B cell (primary cell): ENCODE results near the gene GRAMD1C. TPM values are rescaled to one million over a fixed set of nuclear protein-coding genes. Genes with fewer than 3 reads are reported as not detected.

Experiments
- ATAC-seq: fragments of 200-7000 bp; cut with Tn5 transposase; one replicate; pipeline ENCODE4 v1.10.0; 2021; ENCODE audit warnings: low read depth, mild to moderate bottlenecking, moderate number of reproducible peaks, moderate library complexity
- CTCF ChIA-PET: fragments of 350-600 bp; sonication (Branson Sonifier 250); formaldehyde crosslinking; loops from one replicate; lab custom pipeline; 2021; ENCODE audit warnings: antibody characterized with exemption, inconsistent platforms; lab: Charles Lee
- POLR2A ChIA-PET: fragments of 350-600 bp; sonication (Branson Sonifier 250); formaldehyde crosslinking; loops from one replicate; lab custom pipeline; 2021; ENCODE audit warnings: antibody characterized with exemption; lab: Charles Lee
- DNase-seq: peaks from one replicate; pipeline ENCODE4 v3.0.0; 2013
- H2AFZ ChIP-seq: 2 replicates; pipeline ENCODE4 v1.6.1; 2012; ENCODE audit warnings: mild to moderate bottlenecking, low read depth, low read length; ENCODE audit not compliant: insufficient read depth, poor library complexity, severe bottlenecking
- H3K27ac ChIP-seq, 2 donors: 1 replicate in 1 of 2; 2 replicates in 1 of 2; pipeline ENCODE4 v1.5.1; 2012 to 2013; ENCODE audit warnings: low read length in 2 of 2, mild to moderate bottlenecking in 2 of 2, moderate library complexity in 1 of 2
- H3K27me3 ChIP-seq, 4 experiments: fragments of 200-600 bp in 1 of 4; sonication (generic) in 1 of 4; replicated peaks in 1 of 4; 1 replicate in 2 of 4; 2 replicates in 2 of 4; pipeline versions ENCODE4 v1.6.1 to v1.7.0; 2013 to 2016; ENCODE audit warnings: low read length in 3 of 4, mild to moderate bottlenecking in 2 of 4, mixed read lengths in 1 of 4, moderate library complexity in 1 of 4; ENCODE audit not compliant: insufficient read depth in 4 of 4, control insufficient read depth in 3 of 4; ENCODE audit errors: control extremely low read depth in 1 of 4
- H3K36me3 ChIP-seq, 2 experiments: replicated peaks in 1 of 2; 1 replicate in 1 of 2; 2 replicates in 1 of 2; pipeline versions ENCODE4 v1.6.1 to v1.7.1; 2013; ENCODE audit warnings: low read length in 1 of 2; ENCODE audit not compliant: insufficient read depth in 2 of 2, control insufficient read depth in 1 of 2; ENCODE audit errors: control extremely low read depth in 1 of 2, extremely low read depth in 1 of 2
- H3K4me1 ChIP-seq, 2 donors: fragments of 200-600 bp in 1 of 2; sonication (generic) in 1 of 2; 1 replicate in 1 of 2; 2 replicates in 1 of 2; pipeline versions ENCODE4 v1.5.1 to v1.6.1; 2013 to 2017; ENCODE audit warnings: low read length in 2 of 2; ENCODE audit not compliant: control insufficient read depth in 2 of 2, insufficient read depth in 2 of 2
- H3K4me2 ChIP-seq: replicated peaks from 2 replicates; pipeline ENCODE3; 2012; ENCODE audit warnings: mild to moderate bottlenecking, low read depth, low read length; ENCODE audit not compliant: poor library complexity, severe bottlenecking
- H3K4me3 ChIP-seq, 5 experiments: fragments of 200-600 bp in 1 of 5; sonication (generic) in 1 of 5; 1 replicate in 3 of 5; 2 replicates in 2 of 5; pipeline versions ENCODE4 v1.5.1 to v1.7.0; 2011 to 2016; ENCODE audit warnings: low read length in 4 of 5, mild to moderate bottlenecking in 4 of 5, low read depth in 2 of 5, control low read depth in 1 of 5, moderate library complexity in 1 of 5; ENCODE audit not compliant: insufficient read depth in 1 of 5; ENCODE audit errors: control extremely low read depth in 1 of 5, extremely low read depth in 1 of 5
- H3K79me2 ChIP-seq: fragments of 200-600 bp; sonication (generic); one replicate; pipeline ENCODE4 v1.6.0; 2016; ENCODE audit warnings: low read length; ENCODE audit not compliant: control insufficient read depth, insufficient read depth
- H3K9ac ChIP-seq: fragments of 200-600 bp; sonication (generic); 2 replicates; pipeline ENCODE4 v1.6.1; 2017; ENCODE audit warnings: mild to moderate bottlenecking, low read length, moderate library complexity
- H3K9me3 ChIP-seq, 3 donors: one replicate each; pipeline versions ENCODE4 v1.6.1 to v1.7.1; 2013; ENCODE audit warnings: low read length in 2 of 3; ENCODE audit not compliant: control insufficient read depth in 2 of 3, insufficient read depth in 1 of 3; ENCODE audit errors: control extremely low read depth in 1 of 3
- H4K20me1 ChIP-seq: 2 replicates; pipeline ENCODE4 v1.6.0; 2012; ENCODE audit warnings: mild to moderate bottlenecking, low read length; ENCODE audit not compliant: insufficient read depth, control insufficient read depth, poor library complexity, severe bottlenecking
- H3K27ac Mint-ChIP-seq: one replicate; pipeline ENCODE4 v1.8.0; 2021; ENCODE audit warnings: mixed read lengths
- H3K27me3 Mint-ChIP-seq: one replicate; pipeline ENCODE4 v1.8.0; 2021; ENCODE audit warnings: mixed read lengths
- H3K4me1 Mint-ChIP-seq: one replicate; pipeline ENCODE4 v1.8.0; 2021; ENCODE audit warnings: mixed read lengths
- H3K4me3 Mint-ChIP-seq: one replicate; pipeline ENCODE4 v1.8.0; 2021; ENCODE audit warnings: mixed read lengths
- H3K9me3 Mint-ChIP-seq: one replicate; pipeline ENCODE4 v1.8.0; 2022; ENCODE audit warnings: mixed read lengths; ENCODE audit not compliant: insufficient read depth
- CTCF ChIP-seq: fragments of 200-600 bp; IDR thresholded peaks from one replicate; pipeline ENCODE4 v1.8.0; 2022; ENCODE audit warnings: antibody characterized with exemption, mild to moderate bottlenecking
- EZH2 ChIP-seq: IDR thresholded peaks from 2 replicates; pipeline ENCODE4 v1.6.1; 2012; ENCODE audit warnings: borderline replicate concordance, low read depth, mild to moderate bottlenecking, moderate library complexity, low read length; ENCODE audit not compliant: insufficient read depth, poor library complexity, severe bottlenecking
- WGBS: methylation state at CpG from one replicate; pipeline ENCODE4 v1.1.5; 2013; ENCODE audit warnings: missing lambda C conversion rate; ENCODE audit not compliant: insufficient coverage; 5-methylcytosine and 5-hydroxymethylcytosine counted together
- intact Hi-C: fragments of 100-400 bp; cut with micrococcal nuclease; formaldehyde crosslinking; loops from one replicate; pipeline ENCODE4 v1.10.0; 2022
- polyA plus RNA-seq: library from polyadenylated mRNA; depleted of rRNA; stranded (reverse); fragments of >200 nt; gene quantifications from 2 replicates; pipeline ENCODE4 v1.2.3, GENCODE V29; 2012
- total RNA-seq, 2 donors: library from RNA; stranded (reverse); fragments of 120-200 nt in 1 of 2; gene quantifications; 1 replicate in 1 of 2; 2 replicates in 1 of 2; pipeline versions ENCODE4 v1.2.3 to v1.2.4, GENCODE V29; 2013 to 2022

GRAMD1C gene
- total and polyA plus RNA-seq, 2 donors (not counting 1 experiment from before 2014, with no cell fraction given) = 8.5 to 47.1 TPM

GRCh38 chr3:113805249-113805648 is 33.3 kb upstream of the GRAMD1C start:
- no peak overlapping the region for H3K4me3 Mint-ChIP-seq
- H3K9ac ChIP-seq = no peak overlapping the region
- no peaks in the 10 kb centered on the region for H3K9me3 Mint-ChIP-seq
- intact Hi-C loops = no loop called here
- no peaks in the 10 kb centered on the region for H4K20me1 ChIP-seq
- TF ChIP-seq EZH2 (no peak), CTCF (no peak)
- H3K4me1 ChIP-seq = peaks cover 3 to 7% of the 10 kb centered on the region in 2 donors
- no CpG with 5 or more reads among the region's 3 CpGs for WGBS
- no peak overlapping the region for H2AFZ ChIP-seq
- peaks cover 3 to 38% of the 10 kb centered on the region in 2 experiments for H3K36me3 ChIP-seq
- no peak for DNase-seq
- H3K4me1 Mint-ChIP-seq = peaks cover 22% of the 10 kb centered on the region
- no peak overlapping the region for H3K4me3 ChIP-seq
- ATAC-seq = no peak
- ChIA-PET POLR2A (no interaction called here), CTCF (interaction anchor here (1.4 kb wide), 1 partner anchor 30 kb away, joined by 3 read pairs; no protein-coding TSS in a partner anchor)
- no peak overlapping the region for H3K27ac Mint-ChIP-seq
- no peaks in the 10 kb centered on the region for H3K27me3 Mint-ChIP-seq
- H3K9me3 ChIP-seq = no peaks in the 10 kb centered on the region
- no peaks in the 10 kb centered on the region for H3K79me2 ChIP-seq
- no peak overlapping the region for H3K4me2 ChIP-seq
- H3K27ac ChIP-seq = no peak overlapping the region
- no peaks in the 10 kb centered on the region for H3K27me3 ChIP-seq

GRCh38 chr3:113812854-113813253 is 25.7 kb upstream of the GRAMD1C start:
- no peak overlapping the region for H3K4me3 Mint-ChIP-seq
- DNase-seq = no peak
- no peak overlapping the region for H3K9ac ChIP-seq
- no peaks in the 10 kb centered on the region for H4K20me1 ChIP-seq
- intact Hi-C loops = no loop called here
- no peaks in the 10 kb centered on the region for H3K27me3 ChIP-seq
- H3K79me2 ChIP-seq = no peaks in the 10 kb centered on the region
- no peaks in the 10 kb centered on the region for H3K9me3 Mint-ChIP-seq
- ChIA-PET POLR2A (interaction anchor here (1.4 kb wide), 1 partner anchor 13 kb away, joined by 4 read pairs; no protein-coding TSS in a partner anchor), CTCF (interaction anchor here (0.7 to 1.2 kb wide), 3 partner anchors 10 to 68 kb away, joined by 3 to 4 read pairs (median 3); partner anchors contain the start of gene GRAMD1C)
- H3K27ac ChIP-seq = no peak overlapping the region
- H3K9me3 ChIP-seq = no peaks in the 10 kb centered on the region
- no peak overlapping the region for H2AFZ ChIP-seq
- no peaks in the 10 kb centered on the region for H3K4me1 ChIP-seq
- peaks cover 6 to 27% of the 10 kb centered on the region in 2 experiments for H3K36me3 ChIP-seq
- no peak overlapping the region for H3K4me3 ChIP-seq
- H3K27me3 Mint-ChIP-seq = no peaks in the 10 kb centered on the region
- 100% methylated on average over 3 of the region's 3 CpGs for WGBS
- TF ChIP-seq EZH2 (no peak), CTCF (no peak)
- no peak for ATAC-seq
- H3K4me1 Mint-ChIP-seq = no peaks in the 10 kb centered on the region
- H3K4me2 ChIP-seq = no peak overlapping the region
- H3K27ac Mint-ChIP-seq = no peak overlapping the region
